ENCODE data around the gene MAP3K20. TPM values are rescaled to one million over a fixed set of nuclear protein-coding genes. Genes with fewer than 3 reads are reported as not detected.

The MAP3K20 gene
- total and polyA plus RNA-seq, 10 of the 15 experiments (the other 5 are each of a cell fraction or from before 2014, with no cell fraction given) = 0.04 to 5.6 (median 2.3) TPM

- FAIRE-seq (peak; percentile 77), ATAC-seq (peak; percentile 78), DNase-seq (ENCODE audit: low read depth, low spot score) (peak; percentile 25)
- ChIA-PET SMC1A (ENCODE audit: uncharacterized antibody, unreplicated experiment) (interaction anchor here (1.0 to 1.7 kb wide), 3 partner anchors 21 to 117 kb away, joined by 3 read pairs; no protein-coding TSS in a partner anchor), CTCF (interaction anchor here (0.7 to 1.9 kb wide), 5 partner anchors 21 to 1055 kb away, joined by 3 to 7 read pairs (median 3); no protein-coding TSS in a partner anchor), RAD21 (ENCODE audit: unreplicated experiment) (interaction anchor here (0.7 to 1.2 kb wide), 2 partner anchors 64 to 163 kb away, joined by 3 read pairs; no protein-coding TSS in a partner anchor), POLR2A (interaction anchor here (0.8 kb wide), 1 partner anchor 65 kb away, joined by 3 read pairs; no protein-coding TSS in a partner anchor)
- Histone ChIP-seq H3K27ac (ENCODE audit: control insufficient read depth, insufficient read depth) (no peak overlapping the region), H3K4me2 (ENCODE audit: control insufficient read depth, insufficient read depth) (peak overlapping the region; percentile 62), H3K9me3 (replicated peaks; ENCODE audit: control insufficient read depth, insufficient read depth, low read length) (no peaks in the 10 kb centered on the region; the same call in 2 of the 3 replicates), H3K36me3 (ENCODE audit: control insufficient read depth in 2 of 2, insufficient read depth in 2 of 2, low read length in 1 of 2) (no peaks in the 10 kb centered on the region), H4K20me1 (ENCODE audit: control insufficient read depth, insufficient read depth) (no peaks in the 10 kb centered on the region), H3K9ac (ENCODE audit: control insufficient read depth, insufficient read depth, low read length) (no peak overlapping the region), H3K4me1 (ENCODE audit: control insufficient read depth, insufficient read depth, low read length) (peaks cover 9% of the 10 kb centered on the region), H3K79me2 (ENCODE audit: control insufficient read depth, insufficient read depth, low read length) (no peaks in the 10 kb centered on the region), H3K4me3 (no peak overlapping the region), H3K27me3 (replicated peaks in 1 of 2; ENCODE audit: control insufficient read depth in 2 of 2, insufficient read depth in 2 of 2, low read length in 1 of 2) (no peaks in the 10 kb centered on the region), H2AFZ (ENCODE audit: control insufficient read depth, low read depth, low read length) (peak overlapping the region; percentile 80)
- intact Hi-C loops (cut with micrococcal nuclease; ENCODE audit: unreplicated experiment) (no loop called here), in situ Hi-C loops (cut with MboI) (no loop called here)
- under 1% methylated on average over 7 of the region's 7 CpGs for WGBS (ENCODE audit: insufficient coverage, insufficient replicate concordance, low lambda C conversion rate, missing lambda C conversion rate)
- BruUV-seq (replicated peaks) = no TSS peak
- TF ChIP-seq CREB1 (IDR thresholded peaks at IDR 0.05; ENCODE audit: low read depth) (no peak), IRF4 (IDR thresholded peaks at IDR 0.05; ENCODE audit: low read depth, low read length) (0 out of 2 replicates have a peak, but pooled peaks have one; percentile 14), SUZ12 (IDR thresholded peaks at IDR 0.05; ENCODE audit: unreplicated experiment) (no peak), POLR2A (IDR thresholded peaks at IDR 0.05; ENCODE audit: low read depth, low read length) (no peak), RCOR1 (conservative IDR thresholded peaks at IDR 0.05; ENCODE audit: low read depth, low read length) (no peak), ZNF592 (IDR thresholded peaks at IDR 0.05) (no peak), TCF7 (IDR thresholded peaks at IDR 0.05; ENCODE audit: borderline replicate concordance) (no peak)
- TF ChIP-seq, protein P1, sequence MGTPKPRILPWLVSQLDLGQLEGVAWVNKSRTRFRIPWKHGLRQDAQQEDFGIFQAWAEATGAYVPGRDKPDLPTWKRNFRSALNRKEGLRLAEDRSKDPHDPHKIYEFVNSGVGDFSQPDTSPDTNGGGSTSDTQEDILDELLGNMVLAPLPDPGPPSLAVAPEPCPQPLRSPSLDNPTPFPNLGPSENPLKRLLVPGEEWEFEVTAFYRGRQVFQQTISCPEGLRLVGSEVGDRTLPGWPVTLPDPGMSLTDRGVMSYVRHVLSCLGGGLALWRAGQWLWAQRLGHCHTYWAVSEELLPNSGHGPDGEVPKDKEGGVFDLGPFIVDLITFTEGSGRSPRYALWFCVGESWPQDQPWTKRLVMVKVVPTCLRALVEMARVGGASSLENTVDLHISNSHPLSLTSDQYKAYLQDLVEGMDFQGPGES (IDR thresholded peaks at IDR 0.05) = no peak
- TF ChIP-seq, protein P2, sequence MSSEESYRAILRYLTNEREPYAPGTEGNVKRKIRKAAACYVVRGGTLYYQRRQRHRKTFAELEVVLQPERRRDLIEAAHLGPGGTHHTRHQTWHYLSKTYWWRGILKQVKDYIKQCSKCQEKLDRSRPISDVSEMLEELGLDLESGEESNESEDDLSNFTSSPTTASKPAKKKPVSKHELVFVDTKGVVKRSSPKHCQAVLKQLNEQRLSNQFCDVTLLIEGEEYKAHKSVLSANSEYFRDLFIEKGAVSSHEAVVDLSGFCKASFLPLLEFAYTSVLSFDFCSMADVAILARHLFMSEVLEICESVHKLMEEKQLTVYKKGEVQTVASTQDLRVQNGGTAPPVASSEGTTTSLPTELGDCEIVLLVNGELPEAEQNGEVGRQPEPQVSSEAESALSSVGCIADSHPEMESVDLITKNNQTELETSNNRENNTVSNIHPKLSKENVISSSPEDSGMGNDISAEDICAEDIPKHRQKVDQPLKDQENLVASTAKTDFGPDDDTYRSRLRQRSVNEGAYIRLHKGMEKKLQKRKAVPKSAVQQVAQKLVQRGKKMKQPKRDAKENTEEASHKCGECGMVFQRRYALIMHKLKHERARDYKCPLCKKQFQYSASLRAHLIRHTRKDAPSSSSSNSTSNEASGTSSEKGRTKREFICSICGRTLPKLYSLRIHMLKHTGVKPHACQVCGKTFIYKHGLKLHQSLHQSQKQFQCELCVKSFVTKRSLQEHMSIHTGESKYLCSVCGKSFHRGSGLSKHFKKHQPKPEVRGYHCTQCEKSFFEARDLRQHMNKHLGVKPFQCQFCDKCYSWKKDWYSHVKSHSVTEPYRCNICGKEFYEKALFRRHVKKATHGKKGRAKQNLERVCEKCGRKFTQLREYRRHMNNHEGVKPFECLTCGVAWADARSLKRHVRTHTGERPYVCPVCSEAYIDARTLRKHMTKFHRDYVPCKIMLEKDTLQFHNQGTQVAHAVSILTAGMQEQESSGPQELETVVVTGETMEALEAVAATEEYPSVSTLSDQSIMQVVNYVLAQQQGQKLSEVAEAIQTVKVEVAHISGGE (CRISPR knock-in tag; IDR thresholded peaks at IDR 0.05) = no peak
- TF ChIP-seq, protein P3, sequence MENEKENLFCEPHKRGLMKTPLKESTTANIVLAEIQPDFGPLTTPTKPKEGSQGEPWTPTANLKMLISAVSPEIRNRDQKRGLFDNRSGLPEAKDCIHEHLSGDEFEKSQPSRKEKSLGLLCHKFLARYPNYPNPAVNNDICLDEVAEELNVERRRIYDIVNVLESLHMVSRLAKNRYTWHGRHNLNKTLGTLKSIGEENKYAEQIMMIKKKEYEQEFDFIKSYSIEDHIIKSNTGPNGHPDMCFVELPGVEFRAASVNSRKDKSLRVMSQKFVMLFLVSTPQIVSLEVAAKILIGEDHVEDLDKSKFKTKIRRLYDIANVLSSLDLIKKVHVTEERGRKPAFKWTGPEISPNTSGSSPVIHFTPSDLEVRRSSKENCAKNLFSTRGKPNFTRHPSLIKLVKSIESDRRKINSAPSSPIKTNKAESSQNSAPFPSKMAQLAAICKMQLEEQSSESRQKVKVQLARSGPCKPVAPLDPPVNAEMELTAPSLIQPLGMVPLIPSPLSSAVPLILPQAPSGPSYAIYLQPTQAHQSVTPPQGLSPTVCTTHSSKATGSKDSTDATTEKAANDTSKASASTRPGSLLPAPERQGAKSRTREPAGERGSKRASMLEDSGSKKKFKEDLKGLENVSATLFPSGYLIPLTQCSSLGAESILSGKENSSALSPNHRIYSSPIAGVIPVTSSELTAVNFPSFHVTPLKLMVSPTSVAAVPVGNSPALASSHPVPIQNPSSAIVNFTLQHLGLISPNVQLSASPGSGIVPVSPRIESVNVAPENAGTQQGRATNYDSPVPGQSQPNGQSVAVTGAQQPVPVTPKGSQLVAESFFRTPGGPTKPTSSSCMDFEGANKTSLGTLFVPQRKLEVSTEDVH (IDR thresholded peaks at IDR 0.05; ENCODE audit: low read depth, partially characterized antibody) = no peak
These were observed 210.6 kb downstream of the MAP3K20 start for GRCh38 chr2:173286153-173286809.
